Stimulated activated CD4-positive, alpha-beta T cell treated with anti-CD3 and anti-CD28 coated beads, Interleukin-1b, Interleukin-23, amount 100 ng/mL, for 1 hour (primary cell): ENCODE results near the gene MECP2.
A peak's percentile ranks its signal among the peaks of the same experiment; 100 is the strongest.
"Not testable (repeated sequence)": the region's sequence is repeated elsewhere in the genome, so short reads cannot be mapped to it uniquely, and the experiment has no call there.

ENCODE experiments used
- DNase-seq, 2 donors: peaks; one replicate each; pipeline ENCODE4 v3.0.0-alpha.2; 2020; ENCODE audit warnings: low read depth in 2 of 2

Gene MECP2

GRCh38 chrX:154097589-154098541, at the start of gene MECP2:
TSS of gene MECP2 (minus strand) at chrX:154097717.
- peak; percentile 56 to 69 for DNase-seq

DNA sequence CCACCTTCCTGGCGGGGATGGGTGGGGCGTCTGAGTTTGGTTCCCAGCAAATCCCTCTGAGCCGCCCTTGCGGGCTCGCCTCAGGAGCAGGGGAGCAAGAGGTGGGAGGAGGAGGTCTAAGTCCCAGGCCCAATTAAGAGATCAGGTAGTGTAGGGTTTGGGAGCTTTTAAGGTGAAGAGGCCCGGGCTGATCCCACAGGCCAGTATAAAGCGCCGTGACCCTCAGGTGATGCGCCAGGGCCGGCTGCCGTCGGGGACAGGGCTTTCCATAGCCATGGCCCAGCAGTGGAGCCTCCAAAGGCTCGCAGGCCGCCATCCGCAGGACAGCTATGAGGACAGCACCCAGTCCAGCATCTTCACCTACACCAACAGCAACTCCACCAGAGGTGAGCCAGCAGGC, 46.5 kb upstream of the MECP2 start, which contains the start of gene OPN1LW:
OPN1LW (plus strand) TSS at position 234 of the 400 bp plus-strand sequence; CDS start at position 275, 41 bp downstream.
- not testable (repeated sequence) for DNase-seq

GRCh38 chrX:154142950-154143745, 45.6 kb upstream of the MECP2 start:
- no peak for DNase-seq

DNA sequence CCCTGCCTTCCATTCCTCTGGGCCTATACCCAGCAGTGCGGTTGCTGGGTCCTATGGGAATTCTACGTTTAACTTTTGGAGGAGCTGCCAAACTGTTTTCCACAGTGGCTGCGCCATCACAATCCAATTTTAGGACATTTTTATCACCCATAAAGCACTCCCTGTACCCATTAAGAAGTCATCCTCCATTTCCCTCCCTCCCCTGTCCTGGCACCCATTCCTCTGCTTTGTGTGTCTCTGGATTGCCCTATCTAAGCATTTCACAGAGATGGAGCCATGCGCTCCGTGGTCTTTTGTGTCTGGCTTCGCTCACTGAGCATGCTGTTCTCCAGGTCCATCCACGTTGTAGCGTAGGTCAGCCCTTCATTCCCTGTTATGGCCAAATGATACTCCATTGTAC, 44.9 kb upstream of the MECP2 start:
- no peak for DNase-seq

DNA sequence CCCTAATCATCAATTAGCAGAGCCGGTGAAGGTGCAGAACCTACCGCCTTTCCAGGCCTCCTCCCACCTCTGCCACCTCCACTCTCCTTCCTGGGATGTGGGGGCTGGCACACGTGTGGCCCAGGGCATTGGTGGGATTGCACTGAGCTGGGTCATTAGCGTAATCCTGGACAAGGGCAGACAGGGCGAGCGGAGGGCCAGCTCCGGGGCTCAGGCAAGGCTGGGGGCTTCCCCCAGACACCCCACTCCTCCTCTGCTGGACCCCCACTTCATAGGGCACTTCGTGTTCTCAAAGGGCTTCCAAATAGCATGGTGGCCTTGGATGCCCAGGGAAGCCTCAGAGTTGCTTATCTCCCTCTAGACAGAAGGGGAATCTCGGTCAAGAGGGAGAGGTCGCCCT, 43.2 kb upstream of the MECP2 start:
- DNase-seq = no peak

DNA sequence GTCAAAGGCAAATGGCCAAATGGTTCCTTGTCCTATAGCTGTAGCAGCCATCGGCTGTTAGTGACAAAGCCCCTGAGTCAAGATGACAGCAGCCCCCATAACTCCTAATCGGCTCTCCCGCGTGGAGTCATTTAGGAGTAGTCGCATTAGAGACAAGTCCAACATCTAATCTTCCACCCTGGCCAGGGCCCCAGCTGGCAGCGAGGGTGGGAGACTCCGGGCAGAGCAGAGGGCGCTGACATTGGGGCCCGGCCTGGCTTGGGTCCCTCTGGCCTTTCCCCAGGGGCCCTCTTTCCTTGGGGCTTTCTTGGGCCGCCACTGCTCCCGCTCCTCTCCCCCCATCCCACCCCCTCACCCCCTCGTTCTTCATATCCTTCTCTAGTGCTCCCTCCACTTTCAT, 42.7 kb upstream of the MECP2 start:
- DNase-seq = no peak

- no peak for DNase-seq
Observed at GRCh38 chrX:154138857-154139256, 41.3 kb upstream of the MECP2 start.

DNA sequence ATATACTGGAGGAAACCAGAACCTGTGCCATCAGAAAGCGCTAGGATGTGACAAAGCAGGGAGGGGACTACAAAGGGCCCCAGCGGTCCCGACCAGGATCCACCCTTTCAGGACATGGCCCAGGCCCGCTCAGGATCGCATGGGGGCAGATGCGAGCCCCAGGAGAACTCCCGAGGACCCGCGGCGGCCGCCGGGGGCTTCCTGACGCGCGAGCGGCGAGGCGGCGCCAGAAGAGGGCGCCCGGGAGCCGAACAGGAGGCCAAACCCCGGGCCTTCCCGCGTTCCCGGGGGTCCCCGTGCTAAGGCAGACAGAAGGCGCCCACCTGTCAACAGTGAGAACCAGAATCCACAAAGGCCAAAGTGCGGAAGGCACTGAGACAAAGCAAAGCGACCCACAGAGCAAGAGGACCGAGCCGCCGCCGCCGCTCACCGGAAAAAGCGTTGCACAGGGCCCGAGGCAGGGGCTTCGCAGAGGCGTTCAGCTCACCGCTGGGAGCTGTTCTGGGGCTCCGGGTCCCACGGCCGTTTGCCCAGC, 39.2 kb upstream of the MECP2 start:
- DNase-seq = peak; percentile 35 to 37

GRCh38 chrX:154135458-154136229, 38.1 kb upstream of the MECP2 start:
- DNase-seq = no peak

- no peak for DNase-seq
Observed at GRCh38 chrX:154132366-154132765, 34.8 kb upstream of the MECP2 start.

DNA sequence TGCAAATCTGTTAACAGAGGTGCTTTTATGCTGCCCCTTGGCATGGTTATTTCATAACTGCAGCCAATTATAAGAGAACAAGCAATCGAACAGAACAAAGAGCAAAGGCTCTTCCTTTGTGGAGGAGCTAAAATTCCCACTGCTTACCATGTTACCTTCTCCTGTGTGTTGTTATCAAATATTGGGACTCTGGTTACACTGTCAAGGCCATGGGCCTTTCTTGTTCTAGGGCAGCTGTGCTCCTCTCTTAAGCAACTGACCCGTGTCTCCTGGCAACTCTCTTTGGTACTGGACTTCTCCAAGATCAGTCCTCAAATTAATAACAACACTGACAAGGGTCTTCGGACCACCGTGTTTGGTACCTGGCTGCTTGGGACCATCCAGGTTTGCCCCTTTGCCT, 34.4 kb upstream of the MECP2 start:
- no peak for DNase-seq

- DNase-seq = no peak
Observed at GRCh38 chrX:154126101-154126500, 28.6 kb upstream of the MECP2 start.

- no peak for DNase-seq
Observed at GRCh38 chrX:154125391-154126040, 28.0 kb upstream of the MECP2 start.

GRCh38 chrX:154123241-154124219, 26.0 kb upstream of the MECP2 start:
- DNase-seq = no peak

- DNase-seq = no peak
Observed at GRCh38 chrX:154121961-154122360, 24.4 kb upstream of the MECP2 start.

GRCh38 chrX:154121207-154121606, 23.7 kb upstream of the MECP2 start:
- DNase-seq = no peak

DNA sequence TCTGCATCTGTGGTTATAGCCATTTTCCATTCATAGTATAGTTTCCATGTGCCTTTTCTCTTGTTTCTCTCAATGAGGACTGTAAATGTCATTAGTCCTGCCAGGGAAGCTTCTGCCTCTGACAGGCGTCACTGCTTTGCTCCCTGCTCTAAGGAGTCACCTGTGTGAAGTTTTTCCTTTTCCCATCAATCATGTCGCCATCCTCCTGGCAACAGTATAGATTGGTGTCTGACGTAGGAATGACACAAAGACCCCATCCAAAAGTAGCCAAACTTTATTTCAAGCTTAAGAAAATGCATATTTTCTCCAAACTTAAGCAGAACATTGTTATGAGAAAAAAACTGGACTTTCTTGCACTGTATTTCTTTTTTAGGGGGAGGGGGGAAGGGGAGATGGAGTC, 23.1 kb upstream of the MECP2 start:
- DNase-seq = no peak

DNA sequence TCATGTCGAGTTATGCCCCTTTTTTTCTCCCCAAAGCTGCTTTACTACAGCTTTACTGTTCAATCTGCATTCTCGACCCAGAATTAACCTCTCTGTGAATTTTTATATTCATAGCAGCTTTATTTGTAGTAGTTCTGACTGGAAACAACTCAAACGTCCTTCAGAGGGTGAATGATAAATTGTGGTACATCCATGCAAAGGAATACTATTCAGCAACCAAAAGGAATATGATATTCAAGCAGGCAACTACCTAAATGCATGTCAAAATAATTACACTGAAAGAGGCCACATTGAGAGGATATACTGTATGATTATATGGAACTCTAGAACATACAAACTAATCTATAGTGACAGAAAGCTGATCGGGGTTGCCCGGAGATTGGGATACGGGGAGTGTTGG, 20.0 kb upstream of the MECP2 start:
- no peak for DNase-seq

DNA sequence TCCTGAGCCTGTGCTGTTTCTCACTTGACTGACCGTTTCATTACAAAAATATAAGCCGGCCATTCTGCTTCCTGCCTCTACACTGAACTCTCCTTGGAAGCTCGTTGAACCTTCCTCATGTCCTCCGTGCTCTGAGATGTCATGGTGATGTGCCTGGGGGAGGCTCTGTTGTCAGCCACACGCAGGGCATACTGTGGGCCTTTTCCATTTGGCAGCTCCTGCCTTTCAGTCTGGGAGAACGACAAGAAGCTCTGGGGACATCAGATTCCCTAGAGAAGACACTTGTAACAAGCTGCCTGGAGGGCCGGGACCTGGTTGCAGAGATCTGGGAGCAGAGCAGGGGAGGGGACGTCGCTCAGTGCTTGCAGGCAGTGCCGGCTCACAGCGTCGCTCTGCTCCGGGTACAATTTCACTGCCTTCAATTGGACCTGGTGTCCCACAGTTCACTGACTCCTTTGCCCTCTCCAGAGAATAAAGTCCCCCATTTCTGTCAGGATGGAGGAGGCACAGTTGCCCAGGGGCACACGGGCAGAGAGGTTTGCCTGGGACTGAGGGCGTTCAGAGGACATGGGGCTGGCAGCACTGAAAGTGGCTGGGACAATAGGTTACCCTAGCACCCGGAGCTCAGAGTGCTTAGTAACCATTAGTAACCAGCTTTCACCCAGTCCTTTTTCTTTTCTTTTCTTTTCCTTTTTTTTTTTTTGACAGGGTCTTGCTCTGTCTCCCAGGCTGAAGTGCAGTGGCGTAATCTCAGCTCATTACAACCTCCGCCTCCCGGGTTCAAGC, 19.1 kb upstream of the MECP2 start:
- no peak for DNase-seq
